ENCODE data around the gene BPI. TPM values are rescaled to one million over a fixed set of nuclear protein-coding genes. Genes with fewer than 3 reads are reported as not detected.

Gene BPI
- polyA plus RNA-seq, 1 of the 3 experiments (the other 2 are of a cell fraction) = not detected

- POLR2A ChIA-PET = no interaction called here
- WGBS (ENCODE audit: low lambda C conversion rate) = 79% methylated on average over 6 of the region's 6 CpGs
Measured at GRCh38 chr20:38262931-38263330, 41.0 kb upstream of the BPI start.

More at GRCh38 chr20:38262931-38263330, 41.0 kb upstream of the BPI start:
- Histone ChIP-seq H3K4me3 (ENCODE audit: low read depth in 2 of 2, low read length in 1 of 2) (no peak overlapping the region), H4K20me1 (ENCODE audit: insufficient read depth) (no peaks in the 10 kb centered on the region), H3F3A (replicated peaks; ENCODE audit: insufficient read depth) (peaks cover 13% of the 10 kb centered on the region), H3K4me2 (no peak overlapping the region), H3K4me1 (ENCODE audit: control insufficient read depth in 1 of 2, insufficient read depth in 2 of 2, low read depth in 1 of 2, low read length in 1 of 2) (peaks cover 0 to 7% of the 10 kb centered on the region in 2 experiments; a peak in 1 of 4 replicates), H3K79me2 (ENCODE audit: insufficient read depth) (no peaks in the 10 kb centered on the region), H3K36me3 (replicated peaks in 1 of 2; ENCODE audit: control insufficient read depth in 1 of 2, insufficient read depth in 2 of 2, low read length in 1 of 2) (no peaks in the 10 kb centered on the region), H3K27ac (ENCODE audit: low read depth in 2 of 2, low read length in 1 of 2) (no peak overlapping the region), H3K9ac (no peak overlapping the region), H2AFZ (ENCODE audit: low read depth) (no peak overlapping the region), H3K9me2 (no peaks in the 10 kb centered on the region), H3K27me3 (ENCODE audit: insufficient read depth) (no peaks in the 10 kb centered on the region), H3K9me3 (no peaks in the 10 kb centered on the region)
- DNase-seq = no peak
- CTCF ChIA-PET = interaction anchor here (1.4 kb wide), 1 partner anchor 43 kb away, joined by 3 read pairs; no protein-coding TSS in a partner anchor
- no peak for TF ChIP-seq TCF12 (IDR thresholded peaks at IDR 0.05)
- TF ChIP-seq GATA2 (CRISPR knock-in tag; IDR thresholded peaks at IDR 0.05) = no peak
- no peak for TF ChIP-seq NRF1 (IDR thresholded peaks at IDR 0.05; ENCODE audit: low read depth, low read length)
- no peak for TF ChIP-seq MXI1 (IDR thresholded peaks at IDR 0.05; ENCODE audit: low read depth, low read length)
- no peak for TF ChIP-seq ZBTB33 (IDR thresholded peaks at IDR 0.05; ENCODE audit: borderline replicate concordance, low read depth)
- TF ChIP-seq CTCF (IDR thresholded peaks at IDR 0.05) = no peak
- no peak for TF ChIP-seq RCOR1 (IDR thresholded peaks at IDR 0.05; ENCODE audit: low read length)
- TF ChIP-seq NFIC (IDR thresholded peaks at IDR 0.05; ENCODE audit: borderline replicate concordance) = no peak
- no peak for TF ChIP-seq JUND (IDR thresholded peaks at IDR 0.05)
- TF ChIP-seq TAF1 (IDR thresholded peaks at IDR 0.05; ENCODE audit: borderline replicate concordance, low read depth, low read length) = no peak
- no peak for TF ChIP-seq FOXJ3 (CRISPR knock-in tag; IDR thresholded peaks at IDR 0.05)
- no peak for TF ChIP-seq CHD2 (IDR thresholded peaks at IDR 0.05; ENCODE audit: low read length, partially characterized antibody)
- TF ChIP-seq EP300 (IDR thresholded peaks at IDR 0.05; ENCODE audit: borderline replicate concordance in 1 of 2, low read depth in 1 of 2, low read length in 1 of 2) = no peak
- no peak for TF ChIP-seq RAD21 (IDR thresholded peaks at IDR 0.05; ENCODE audit: low read length)
- no peak for TF ChIP-seq SMC3 (IDR thresholded peaks at IDR 0.05; ENCODE audit: low read depth, low read length)

All from SK-N-SH (cell line).